Ishikawa (cell line): ENCODE measurements around the gene MYO7A.

Experiments used
- CEBPB ChIP-seq: IDR thresholded peaks from 2 replicates; pipeline ENCODE4 v1.6.1; 2012
- CREB1 ChIP-seq: IDR thresholded peaks from 2 replicates; pipeline ENCODE4 v1.6.1; 2012; ENCODE audit warnings: low read depth
- EP300 ChIP-seq: IDR thresholded peaks from 2 replicates; pipeline ENCODE4 v1.6.1; 2012; ENCODE audit warnings: borderline replicate concordance
- FOXM1 ChIP-seq: IDR thresholded peaks from 2 replicates; pipeline ENCODE4 v1.6.1; 2012; ENCODE audit warnings: low read depth, borderline replicate concordance
- MAX ChIP-seq: IDR thresholded peaks from 2 replicates; pipeline ENCODE4 v1.6.1; 2012
- NFIC ChIP-seq: IDR thresholded peaks from 2 replicates; pipeline ENCODE4 v1.6.1; 2012
- RAD21 ChIP-seq: IDR thresholded peaks from 2 replicates; pipeline ENCODE4 v1.6.1; 2012; ENCODE audit warnings: low read depth
- REST ChIP-seq: IDR thresholded peaks from 2 replicates; pipeline ENCODE4 v1.6.1; 2012; ENCODE audit warnings: low read depth, mild to moderate bottlenecking
- TAF1 ChIP-seq: IDR thresholded peaks from 2 replicates; pipeline ENCODE4 v1.6.1; 2012; ENCODE audit warnings: low read depth, mild to moderate bottlenecking
- TCF12 ChIP-seq: IDR thresholded peaks from 2 replicates; pipeline ENCODE4 v1.6.1; 2012; ENCODE audit warnings: low read depth
- TEAD4 ChIP-seq: IDR thresholded peaks from 2 replicates; pipeline ENCODE4 v1.6.1; 2012
- USF1 ChIP-seq: IDR thresholded peaks from 2 replicates; pipeline ENCODE4 v1.6.1; 2012
- YY1 ChIP-seq: IDR thresholded peaks from 2 replicates; pipeline ENCODE4 v1.6.1; 2012; ENCODE audit warnings: low read depth
- ZBTB7A ChIP-seq: IDR thresholded peaks from 2 replicates; pipeline ENCODE4 v1.6.1; 2012; ENCODE audit warnings: low read depth

GRCh38 chr11:77106321-77106720 is 21.7 kb upstream of the MYO7A start:
- no peak for TF ChIP-seq EP300
- no peak for TF ChIP-seq MAX
- TF ChIP-seq TAF1, result no peak
- TF ChIP-seq CEBPB, result no peak
- no peak for TF ChIP-seq FOXM1
- TF ChIP-seq YY1, result no peak
- TF ChIP-seq TCF12, result no peak
- no peak for TF ChIP-seq REST
- no peak for TF ChIP-seq RAD21
- no peak for TF ChIP-seq CREB1
- no peak for TF ChIP-seq TEAD4
- no peak for TF ChIP-seq NFIC
- TF ChIP-seq USF1, result no peak
- no peak for TF ChIP-seq ZBTB7A
